Pancreas (tissue), 10 donors: ENCODE data around the gene LAMB2. TPM values are rescaled to one million over a fixed set of nuclear protein-coding genes. Genes with fewer than 3 reads are reported as not detected.

Experiments
- ATAC-seq, 4 donors: fragments of 200-7000 bp; cut with Tn5 transposase; one replicate each; pipeline versions ENCODE4 v1.8.0 to v1.9.1; 2020; ENCODE audit warnings: mild to moderate bottlenecking in 4 of 4, moderate library complexity in 4 of 4
- DNase-seq, 6 donors: peaks; one replicate each; pipeline ENCODE4 v3.0.0-alpha.2; 2020
- FAIRE-seq: peaks from 2 replicates; lab custom pipeline; 2012; peaks lifted over from hg19 to GRCh38; lab: Jason Lieb, UNC
- H3K27ac ChIP-seq, 4 donors: fragments of 200-600 bp; sonication (generic); 1 replicate in 3 of 4; 2 replicates in 1 of 4; pipeline versions ENCODE4 v1.5.0 to v1.8.0; 2020
- H3K27me3 ChIP-seq, 4 donors: fragments of 200-600 bp; one replicate each; pipeline ENCODE4 v1.8.0; 2021
- H3K36me3 ChIP-seq, 3 donors: fragments of 200-600 bp; sonication (generic) in 1 of 3; one replicate each; pipeline versions ENCODE4 v1.5.0 to v1.8.0; 2020 to 2021
- H3K4me1 ChIP-seq, 3 donors: fragments of 200-600 bp; one replicate each; pipeline ENCODE4 v1.8.0; 2021
- H3K4me3 ChIP-seq, 4 donors: fragments of 200-600 bp; sonication (generic) in 2 of 4; one replicate each; pipeline versions ENCODE4 v1.5.0 to v1.8.0; 2020 to 2021
- H3K9me3 ChIP-seq, 4 donors: fragments of 200-600 bp; one replicate each; pipeline ENCODE4 v1.8.0; 2021
- WGBS, 2 donors: extraction: QIAGEN DNeasy Blood & Tissue Kit; methylation state at CpG; one replicate each; pipeline ENCODE4 v1.1.7; 2013; 5-methylcytosine and 5-hydroxymethylcytosine counted together
- intact Hi-C, 3 donors: fragments of 100-400 bp; cut with DNase I; formaldehyde crosslinking; loops; one replicate each; pipeline versions ENCODE4 v1.11.1 to v1.14.2; 2022
- polyA plus RNA-seq, 2 donors: library from polyadenylated mRNA; stranded (reverse); fragments of 200-250 nt; gene quantifications; one replicate each; pipeline ENCODE4 v1.2.3, GENCODE V29; 2013
- total RNA-seq, 6 donors: library from RNA; stranded (reverse); fragmentation: NEBNext Ultra II Directional in 4 of 6; extraction: Animal tissue kit (Norgen Biotek cat#: 25700) in 4 of 6; gene quantifications; one replicate each; pipeline versions ENCODE4 v1.2.1 to v1.2.4, GENCODE V29; 2021 to 2023
- TF ChIP-seq, protein P1 (sequence below), 4 donors: fragments of 200-600 bp; sonication (generic) in 3 of 4; IDR thresholded peaks; one replicate each; pipeline versions ENCODE4 v1.5.0 to v1.8.0; 2021; ENCODE audit warnings: antibody characterized with exemption in 4 of 4
- donor health status: healthy with polysubstance abuse.
- donor health status: DM: no; HTN: no; CAD: no; lungs with moderate emphysema.
- donor health status: DM: no; HTN: no; CAD: no.
- donor health status: control.
- donor health status: control.
- donor health status: Bipolar disorder and iron deficiency.
- donor health status: DM: yes; HTN: yes; CAD: no.
- donor health status: DM: no; HTN: no; CAD: no.
- donor health status: DM: no; HTN: no; CAD: no.
- donor health status: DM: yes; HTN: yes; CAD: no.

The LAMB2 gene
- total and polyA plus RNA-seq, 8 donors, result 74.4 to 483 (median 99.3) TPM

DNA sequence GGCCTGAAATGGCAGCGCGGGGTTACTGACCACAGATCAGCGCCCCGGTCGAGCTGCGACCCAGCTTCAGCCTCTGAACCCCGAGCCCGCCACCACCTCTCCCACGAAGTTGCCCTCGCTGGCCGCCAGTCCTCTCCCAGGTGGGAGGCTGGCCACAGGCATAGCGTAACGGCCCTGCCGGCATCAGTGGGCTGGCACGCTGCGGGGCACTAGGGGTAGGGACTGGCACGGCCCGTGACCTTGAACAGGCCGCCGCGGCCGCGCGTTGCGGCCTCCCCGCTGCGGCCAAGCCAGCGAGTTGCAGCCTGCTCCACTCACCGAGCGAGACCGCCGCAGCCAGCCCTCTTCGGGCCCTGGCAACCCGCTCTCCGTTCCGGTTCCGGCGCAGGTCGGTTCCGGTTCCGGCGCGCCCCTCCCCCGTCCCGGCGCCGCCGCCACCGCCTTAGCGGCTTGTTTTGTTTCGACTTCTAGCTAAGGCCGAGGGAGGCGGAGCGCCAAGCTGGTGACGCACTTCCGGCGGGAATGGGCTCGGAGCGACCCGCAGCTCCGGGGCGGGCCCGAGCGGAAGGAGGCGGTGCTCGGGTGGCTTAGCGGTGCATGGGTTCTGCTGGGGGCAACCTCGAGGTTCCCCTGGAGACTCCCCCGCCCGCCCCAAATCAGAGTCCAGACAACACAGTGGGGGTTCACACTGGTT is 12.3 kb downstream of the LAMB2 start, which contains the start of gene USP19:
TSS of gene USP19 (minus strand) at position 386 of the 694 bp plus-strand sequence. CDS start 1,678 bp downstream, outside the sequence.
- Histone ChIP-seq H3K27ac (peak within 1 kb of the TSS; percentile 69 to 92 (median 88)), H3K4me1 (peaks cover 6 to 8% (median 8%) of the 10 kb centered on the region in 3 donors), H3K36me3 (peaks cover 17 to 58% (median 24%) of the 10 kb centered on the region in 3 donors), H3K4me3 (peak within 1 kb of the TSS; percentile 62 to 99 (median 98)), H3K9me3 (no peaks in the 10 kb centered on the region), H3K27me3 (no peaks in the 10 kb centered on the region)
- TF ChIP-seq, protein P1, sequence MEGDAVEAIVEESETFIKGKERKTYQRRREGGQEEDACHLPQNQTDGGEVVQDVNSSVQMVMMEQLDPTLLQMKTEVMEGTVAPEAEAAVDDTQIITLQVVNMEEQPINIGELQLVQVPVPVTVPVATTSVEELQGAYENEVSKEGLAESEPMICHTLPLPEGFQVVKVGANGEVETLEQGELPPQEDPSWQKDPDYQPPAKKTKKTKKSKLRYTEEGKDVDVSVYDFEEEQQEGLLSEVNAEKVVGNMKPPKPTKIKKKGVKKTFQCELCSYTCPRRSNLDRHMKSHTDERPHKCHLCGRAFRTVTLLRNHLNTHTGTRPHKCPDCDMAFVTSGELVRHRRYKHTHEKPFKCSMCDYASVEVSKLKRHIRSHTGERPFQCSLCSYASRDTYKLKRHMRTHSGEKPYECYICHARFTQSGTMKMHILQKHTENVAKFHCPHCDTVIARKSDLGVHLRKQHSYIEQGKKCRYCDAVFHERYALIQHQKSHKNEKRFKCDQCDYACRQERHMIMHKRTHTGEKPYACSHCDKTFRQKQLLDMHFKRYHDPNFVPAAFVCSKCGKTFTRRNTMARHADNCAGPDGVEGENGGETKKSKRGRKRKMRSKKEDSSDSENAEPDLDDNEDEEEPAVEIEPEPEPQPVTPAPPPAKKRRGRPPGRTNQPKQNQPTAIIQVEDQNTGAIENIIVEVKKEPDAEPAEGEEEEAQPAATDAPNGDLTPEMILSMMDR (IDR thresholded peaks at IDR 0.05), result no peak
- intact Hi-C loops, result no loop called here
- peak; percentile 95 to 97 (median 96) for ATAC-seq
- 1% methylated on average over 62 to 70 of the region's 70 CpGs for WGBS, 2 donors
- DNase-seq, result peak; percentile 93 to 97 (median 95)
- no peak for FAIRE-seq

DNA sequence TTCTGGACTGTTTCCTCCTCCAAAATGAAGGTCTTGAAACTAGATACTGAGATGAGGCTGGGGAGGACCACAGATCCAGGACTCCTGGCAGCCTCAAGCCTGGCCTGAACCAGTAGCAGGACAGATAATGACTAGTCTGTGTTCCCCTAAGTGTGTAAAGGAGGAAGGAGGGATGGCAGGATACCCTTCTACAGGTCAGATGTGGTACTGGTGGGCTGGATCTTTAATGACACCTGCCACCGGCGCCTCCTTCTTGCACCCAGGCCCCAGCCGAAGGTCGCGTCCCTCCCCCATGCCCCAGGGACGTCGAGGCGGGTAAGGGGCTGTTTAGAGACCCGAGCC is 12.8 kb downstream of the LAMB2 start:
- Histone ChIP-seq H3K4me1 (peaks cover 6 to 8% (median 8%) of the 10 kb centered on the region in 3 donors), H3K9me3 (no peaks in the 10 kb centered on the region), H3K4me3 (peak overlapping the region; percentile 62 to 99 (median 98)), H3K27me3 (no peaks in the 10 kb centered on the region), H3K27ac (peak overlapping the region; percentile 69 to 92 (median 88)), H3K36me3 (peaks cover 17 to 61% (median 30%) of the 10 kb centered on the region in 3 donors)
- 0 to 1% methylated on average over 9 of the region's 9 CpGs for WGBS, 2 donors
- DNase-seq (no peak), ATAC-seq (peak in 2 of 4 donors; percentile 1 to 3), FAIRE-seq (no peak)
- TF ChIP-seq, protein P1 (IDR thresholded peaks at IDR 0.05), result no peak
- intact Hi-C loops, result no loop called here

DNA sequence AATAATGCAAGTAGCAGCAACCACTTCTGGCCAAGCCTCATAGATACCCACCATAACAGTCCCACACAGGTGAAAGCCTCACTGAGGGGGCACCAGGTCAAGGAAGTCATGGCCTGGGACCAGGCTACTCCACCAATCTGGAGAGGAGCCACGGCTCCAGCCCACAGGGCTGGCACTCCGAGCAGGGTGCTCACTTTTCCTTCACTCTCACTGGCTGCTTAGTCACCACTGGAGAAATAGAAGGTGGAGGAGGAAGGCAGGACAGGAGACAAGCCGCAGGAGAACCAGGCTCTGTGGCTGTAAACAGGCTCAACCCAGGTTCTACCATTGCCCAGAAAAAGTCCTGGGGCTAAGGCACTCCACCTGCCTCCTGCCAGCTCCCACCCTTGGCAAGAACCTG is 13.4 kb downstream of the LAMB2 start:
- FAIRE-seq, result no peak
- Histone ChIP-seq H3K27ac (peak overlapping the region in 1 of 4 donors; percentile 91), H3K4me1 (peaks cover 6 to 8% (median 8%) of the 10 kb centered on the region in 3 donors), H3K36me3 (peaks cover 16 to 61% (median 36%) of the 10 kb centered on the region in 3 donors), H3K27me3 (no peaks in the 10 kb centered on the region), H3K4me3 (peak overlapping the region in 2 of 4 donors; percentile 62 to 99), H3K9me3 (no peaks in the 10 kb centered on the region)
- TF ChIP-seq, protein P1 (IDR thresholded peaks at IDR 0.05), result no peak
- no peak for ATAC-seq
- intact Hi-C loops, result no loop called here
- WGBS, 2 donors, result 41 to 50% methylated on average over 3 of the region's 3 CpGs
- no peak for DNase-seq

GRCh38 chr3:49119036-49119435 is 13.8 kb downstream of the LAMB2 start:
- 56 to 68% methylated on average over 10 of the region's 10 CpGs for WGBS, 2 donors
- ATAC-seq, result no peak
- H3K27me3 ChIP-seq, result no peaks in the 10 kb centered on the region
- no peaks in the 10 kb centered on the region for H3K9me3 ChIP-seq
- peaks cover 19 to 61% (median 38%) of the 10 kb centered on the region in 3 donors for H3K36me3 ChIP-seq
- peaks cover 6 to 8% (median 8%) of the 10 kb centered on the region in 3 donors for H3K4me1 ChIP-seq
- TF ChIP-seq, protein P1 (IDR thresholded peaks at IDR 0.05), result no peak
- intact Hi-C loops, result no loop called here
- H3K27ac ChIP-seq, result no peak overlapping the region
- FAIRE-seq, result no peak
- no peak overlapping the region for H3K4me3 ChIP-seq
- no peak for DNase-seq

- H3K4me1 ChIP-seq, result no peaks in the 10 kb centered on the region
- no peak for FAIRE-seq
- WGBS, 2 donors, result 85 to 88% methylated on average over 9 to 14 of the region's 14 CpGs
- H3K36me3 ChIP-seq, result peaks cover 31 to 84% (median 72%) of the 10 kb centered on the region in 3 donors
- no peaks in the 10 kb centered on the region for H3K9me3 ChIP-seq
- no peaks in the 10 kb centered on the region for H3K27me3 ChIP-seq
- no peak overlapping the region for H3K4me3 ChIP-seq
- ATAC-seq, result no peak
- intact Hi-C loops, result no loop called here
- TF ChIP-seq, protein P1 (IDR thresholded peaks at IDR 0.05), result no peak
- DNase-seq, result no peak
- H3K27ac ChIP-seq, result no peak overlapping the region
These were observed 20.6 kb downstream of the LAMB2 start for GRCh38 chr3:49112262-49112661.
